GM12878 (cell line): Measurements from ENCODE around the gene SLC38A7. TPM values are rescaled to one million over a fixed set of nuclear protein-coding genes. Genes with fewer than 3 reads are reported as not detected.

ENCODE experiments used
- ATAC-seq: fragments of 200-7000 bp; cut with Tn5 transposase; 3 replicates; pipeline ENCODE4 v1.9.1; 2020; ENCODE audit warnings: mild to moderate bottlenecking, moderate library complexity
- BruUV-seq: library from RNA; stranded (reverse); fragments of 400-500 nt; replicated peaks from 2 replicates; lab custom pipeline; 2021; lab: Mats Ljungman, UMichigan
- CTCF ChIA-PET: fragments of 300-600 bp; sonication (Branson Sonifier 250); formaldehyde crosslinking; extraction: SDS; loops from one replicate; lab custom pipeline; 2021; ENCODE audit warnings: inconsistent platforms; lab: Yijun Ruan, JAX
- POLR2A ChIA-PET: fragments of 350-600 bp; formaldehyde crosslinking; extraction: SDS; loops from one replicate; lab custom pipeline; 2021; ENCODE audit warnings: inconsistent platforms; lab: Charles Lee
- RAD21 ChIA-PET: fragments of 300-600 bp; sonication (Branson Sonifier 250); formaldehyde crosslinking; loops from one replicate; lab custom pipeline; 2023; ENCODE audit warnings: antibody characterized with exemption; ENCODE audit not compliant: unreplicated experiment; lab: Charles Lee
- SMC1A ChIA-PET: fragments of 300-600 bp; sonication (Branson Sonifier 250); formaldehyde crosslinking; loops from one replicate; lab custom pipeline; 2023; ENCODE audit not compliant: unreplicated experiment, uncharacterized antibody; lab: Charles Lee
- DNase-seq: peaks from one replicate; pipeline ENCODE4 v3.0.0-alpha.2; 2011; ENCODE audit warnings: low read depth, low spot score
- FAIRE-seq: peaks from 3 replicates; lab custom pipeline; 2011; peaks lifted over from hg19 to GRCh38; lab: Jason Lieb, UNC
- H2AFZ ChIP-seq: 2 replicates; pipeline ENCODE4 v1.6.0; 2011; ENCODE audit warnings: low read depth, low read length, control low read depth; ENCODE audit not compliant: control insufficient read depth
- H3K27ac ChIP-seq: 2 replicates; pipeline ENCODE4 v1.5.1; 2011; ENCODE audit warnings: control low read depth; ENCODE audit not compliant: control insufficient read depth, insufficient read depth
- H3K27me3 ChIP-seq, 2 experiments: replicated peaks in 1 of 2; 2 replicates each; pipeline versions ENCODE4 v1.6.0 to v1.6.1; 2011; ENCODE audit warnings: low read length in 1 of 2; ENCODE audit not compliant: control insufficient read depth in 2 of 2, insufficient read depth in 2 of 2
- H3K36me3 ChIP-seq, 2 experiments: 2 replicates each; pipeline ENCODE4 v1.5.1; 2011; ENCODE audit warnings: low read length in 1 of 2; ENCODE audit not compliant: control insufficient read depth in 2 of 2, insufficient read depth in 2 of 2
- H3K4me1 ChIP-seq: 2 replicates; pipeline ENCODE4 v1.6.1; 2011; ENCODE audit warnings: mild to moderate bottlenecking, low read length, moderate library complexity, mixed read lengths; ENCODE audit not compliant: control insufficient read depth, insufficient read depth
- H3K4me2 ChIP-seq: 2 replicates; pipeline ENCODE4 v1.6.0; 2011; ENCODE audit warnings: control low read depth; ENCODE audit not compliant: control insufficient read depth, insufficient read depth
- H3K4me3 ChIP-seq: fragments of 200-600 bp; sonication (generic); 2 replicates; pipeline ENCODE4 v1.5.1; 2016
- H3K79me2 ChIP-seq: 2 replicates; pipeline ENCODE4 v1.6.0; 2011; ENCODE audit warnings: low read length; ENCODE audit not compliant: control insufficient read depth, insufficient read depth
- H3K9ac ChIP-seq: 2 replicates; pipeline ENCODE4 v1.8.0; 2011; ENCODE audit warnings: low read length, control low read depth, mixed read lengths; ENCODE audit not compliant: control insufficient read depth, insufficient read depth
- H3K9me3 ChIP-seq: replicated peaks from 3 replicates; pipeline ENCODE4 v1.5.1; 2011; ENCODE audit warnings: mild to moderate bottlenecking, low read length; ENCODE audit not compliant: control insufficient read depth, insufficient read depth
- H4K20me1 ChIP-seq: 2 replicates; pipeline ENCODE4 v1.6.0; 2011; ENCODE audit not compliant: control insufficient read depth, insufficient read depth
- ATF3 ChIP-seq: IDR thresholded peaks from 2 replicates; pipeline ENCODE4 v1.6.1; 2011; ENCODE audit warnings: low read depth, mild to moderate bottlenecking, low read length, moderate library complexity, borderline replicate concordance; ENCODE audit errors: extremely low read depth
- BRCA1 ChIP-seq: IDR thresholded peaks from 2 replicates; pipeline ENCODE4 v1.6.1; 2011; ENCODE audit warnings: low read depth, low read length, improper control_type of control experiment
- CHD2 ChIP-seq: IDR thresholded peaks from 2 replicates; pipeline ENCODE4 v1.6.1; 2011; ENCODE audit warnings: low read depth, low read length, improper control_type of control experiment, borderline replicate concordance
- CREB1 ChIP-seq: IDR thresholded peaks from 2 replicates; pipeline ENCODE4 v1.6.1; 2012; ENCODE audit warnings: low read depth, mild to moderate bottlenecking, inconsistent platforms
- DPF2 ChIP-seq: fragments of 450-650 bp; IDR thresholded peaks from 2 replicates; pipeline ENCODE4 v1.6.1; 2017; ENCODE audit warnings: mild to moderate bottlenecking
- E4F1 ChIP-seq: fragments of 450-650 bp; IDR thresholded peaks from 2 replicates; pipeline ENCODE4 v1.6.1; 2018; ENCODE audit warnings: borderline replicate concordance, mild to moderate bottlenecking; ENCODE audit not compliant: partially characterized antibody
- ESRRA ChIP-seq: IDR thresholded peaks from 2 replicates; pipeline ENCODE4 v1.6.1; 2012; ENCODE audit warnings: mild to moderate bottlenecking, low read length, improper control_type of control experiment
- EZH2 ChIP-seq: IDR thresholded peaks from 2 replicates; pipeline ENCODE4 v1.6.1; 2012; ENCODE audit warnings: low read depth, mild to moderate bottlenecking, control low read depth, inconsistent platforms, low read length, borderline replicate concordance; ENCODE audit not compliant: control insufficient read depth
- FOXM1 ChIP-seq: IDR thresholded peaks from 2 replicates; pipeline ENCODE4 v1.6.1; 2012; ENCODE audit warnings: low read depth, mild to moderate bottlenecking, inconsistent platforms, low read length, moderate library complexity
- LARP7 ChIP-seq: fragments of 450-650 bp; IDR thresholded peaks from 2 replicates; pipeline ENCODE4 v1.6.1; 2017; ENCODE audit warnings: mild to moderate bottlenecking
- MAX ChIP-seq: IDR thresholded peaks from 2 replicates; pipeline ENCODE4 v1.6.1; 2012; ENCODE audit warnings: low read depth, low read length, improper control_type of control experiment
- MYC ChIP-seq: IDR thresholded peaks from 2 replicates; pipeline ENCODE4 v1.6.1; 2011; ENCODE audit warnings: mild to moderate bottlenecking, low read length, moderate library complexity, inconsistent platforms; ENCODE audit not compliant: insufficient read depth, insufficient replicate concordance, insufficient read length, severe bottlenecking
- SMAD1 ChIP-seq: fragments of 450-650 bp; IDR thresholded peaks from 2 replicates; pipeline ENCODE4 v1.6.1; 2018; ENCODE audit warnings: mild to moderate bottlenecking, low read depth; ENCODE audit not compliant: partially characterized antibody
- SPI1 ChIP-seq: IDR thresholded peaks from 2 replicates; pipeline ENCODE4 v1.6.1; 2011; ENCODE audit warnings: low read depth, mild to moderate bottlenecking, low read length, moderate library complexity, borderline replicate concordance; ENCODE audit not compliant: insufficient read depth
- SREBF1 ChIP-seq: IDR thresholded peaks from 2 replicates; pipeline ENCODE4 v1.6.1; 2012; ENCODE audit warnings: mild to moderate bottlenecking, low read length
- TCF3 ChIP-seq: IDR thresholded peaks from 2 replicates; pipeline ENCODE4 v1.6.1; 2012; ENCODE audit warnings: low read depth, mild to moderate bottlenecking, low read length, borderline replicate concordance; ENCODE audit not compliant: insufficient read depth
- WRNIP1 ChIP-seq: IDR thresholded peaks from 2 replicates; pipeline ENCODE4 v1.6.1; 2011; ENCODE audit warnings: low read depth, low read length, improper control_type of control experiment, borderline replicate concordance
- ZZZ3 ChIP-seq: IDR thresholded peaks from 2 replicates; pipeline ENCODE4 v1.6.1; 2011; ENCODE audit warnings: low read depth; ENCODE audit not compliant: control insufficient read depth, insufficient read length
- WGBS: methylation state at CpG from one replicate; pipeline ENCODE4 v1.1.6; 2016; ENCODE audit warnings: low lambda C conversion rate; ENCODE audit not compliant: insufficient replicate concordance, insufficient coverage; ENCODE audit errors: missing lambda C conversion rate; 5-methylcytosine and 5-hydroxymethylcytosine counted together
- in situ Hi-C: fragments of 300-500 bp; cut with MboI; formaldehyde crosslinking; loops from 9 replicates; pipeline ENCODE4 v1.14.3; 2018; ENCODE audit warnings: mixed read lengths
- intact Hi-C: fragments of 100-400 bp; cut with micrococcal nuclease; formaldehyde crosslinking; loops from one replicate; pipeline ENCODE4 v1.14.2; 2022; ENCODE audit not compliant: unreplicated experiment
- polyA plus RNA-seq, 11 experiments: library from polyadenylated mRNA; depleted of rRNA in 4 of 11; unstranded in 6 of 11; stranded (reverse) in 5 of 11; fragments of >200 nt; fragmentation: Nextera tagmentation in 4 of 11; fragmentation: Illumina TruSeq in 1 of 11; extraction: Ambion mirVana in 4 of 11; extraction: Trizol in 1 of 11; gene quantifications; 1 replicate in 1 of 11; 2 replicates in 10 of 11; pipeline versions ENCODE4 v1.2.1 to v1.2.3, GENCODE V29; 2011 to 2016; ENCODE audit warnings: inconsistent platforms in 2 of 11, missing spikeins in 2 of 11, low read depth in 1 of 11
- total RNA-seq, 4 experiments: library from RNA; depleted of rRNA in 3 of 4; stranded (reverse); fragments of >200 nt in 3 of 4; fragmentation: Illumina TruSeq in 1 of 4; extraction: Trizol in 1 of 4; gene quantifications; 2 replicates each; pipeline versions ENCODE4 v1.2.1 to v1.2.3, GENCODE V29; 2013 to 2021
- TF ChIP-seq, protein P1 (sequence below): IDR thresholded peaks from 2 replicates; pipeline ENCODE4 v1.6.1; 2011; ENCODE audit warnings: borderline replicate concordance, low read depth, mild to moderate bottlenecking, moderate library complexity, mixed read lengths, low read length; ENCODE audit not compliant: insufficient read depth; ENCODE audit errors: extremely low read length

Gene SLC38A7
- total and polyA plus RNA-seq, 10 of the 15 experiments (the other 5 are each of a cell fraction or from before 2014, with no cell fraction given): 1.4 to 7.8 (median 4.7) TPM

DNA sequence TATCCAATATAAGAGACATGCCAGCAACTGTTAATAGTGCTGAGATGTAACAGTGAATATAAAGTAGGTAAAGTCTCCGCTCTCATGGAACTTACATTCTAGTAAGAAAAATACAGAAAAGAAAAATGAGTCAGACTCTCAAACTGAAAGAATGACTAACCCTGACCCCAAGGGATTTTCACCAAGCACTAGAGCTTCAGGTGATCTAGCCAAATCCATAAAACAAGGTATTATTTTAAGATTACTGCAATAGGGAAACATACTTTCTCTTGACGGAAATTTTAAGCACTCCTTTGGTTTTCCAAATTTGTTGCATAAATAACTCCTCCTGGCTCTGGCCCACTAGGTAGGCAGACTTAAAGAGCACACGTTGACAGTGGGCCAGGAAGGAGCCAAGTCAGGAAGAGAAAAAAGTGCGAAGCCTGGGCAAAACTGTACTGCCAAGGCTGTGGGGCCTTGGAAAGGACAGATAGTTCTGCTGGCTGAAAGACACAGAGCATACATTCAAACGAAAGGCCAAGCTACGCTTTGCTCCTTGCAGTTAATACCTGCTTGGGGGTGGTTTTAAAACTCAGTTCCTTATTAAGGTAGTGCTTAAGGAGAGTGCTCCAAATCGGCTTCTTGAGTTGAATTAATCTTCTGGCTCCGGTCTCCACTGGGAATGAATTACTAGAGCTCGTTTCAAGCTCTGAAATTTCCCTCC, 48.1 kb upstream of the SLC38A7 start:
- intact Hi-C loops (no loop called here), in situ Hi-C loops (loop anchor here (25.0 kb wide), 1 partner anchor 220 kb away; the partner anchor contains the start of genes NDRG4 and SETD6)
- SMC1A ChIA-PET: interaction anchor here (0.6 to 1.9 kb wide), 4 partner anchors 9 to 396 kb away, joined by 3 to 5 read pairs (median 4); no protein-coding TSS in a partner anchor
- CTCF ChIA-PET: interaction anchor here (1.0 to 2.3 kb wide), 4 partner anchors 23 to 396 kb away, joined by 3 to 11 read pairs (median 4); no protein-coding TSS in a partner anchor
- Histone ChIP-seq H3K27ac (peak overlapping the region; percentile 64), H3K4me1 (peaks cover 7% of the 10 kb centered on the region), H3K79me2 (peaks cover 60% of the 10 kb centered on the region), H2AFZ (peak overlapping the region; percentile 21), H3K9me3 (no peaks in the 10 kb centered on the region), H3K27me3 (no peaks in the 10 kb centered on the region), H3K36me3 (peaks cover 0 to 6% of the 10 kb centered on the region in 2 experiments; a peak in 1 of 4 replicates), H3K4me3 (peak overlapping the region; percentile 89), H4K20me1 (no peaks in the 10 kb centered on the region), H3K4me2 (peak overlapping the region; percentile 64), H3K9ac (peak overlapping the region; percentile 82)
- FAIRE-seq (no peak), ATAC-seq (peak; percentile 53), DNase-seq (no peak)
- TSS peak; percentile 51 for BruUV-seq
- 2% methylated on average over 9 of the region's 9 CpGs for WGBS
- POLR2A ChIA-PET: interaction anchor here (1.1 kb wide), 1 partner anchor 122 kb away, joined by 5 read pairs; no protein-coding TSS in a partner anchor
- RAD21 ChIA-PET: interaction anchor here (0.6 to 1.5 kb wide), 3 partner anchors 24 to 214 kb away, joined by 3 to 6 read pairs (median 4); no protein-coding TSS in a partner anchor
- TF ChIP-seq WRNIP1 (no peak), ZZZ3 (no peak), DPF2 (no peak), MYC (no peak), EZH2 (no peak), LARP7 (no peak), ATF3 (no peak), ESRRA (no peak), CREB1 (no peak), MAX (no peak), SREBF1 (no peak), TCF3 (no peak), FOXM1 (no peak), E4F1 (no peak), BRCA1 (no peak), SPI1 (peak; percentile 14; the same call in 1 of the 2 replicates), SMAD1 (no peak), CHD2 (no peak)
- TF ChIP-seq, protein P1, sequence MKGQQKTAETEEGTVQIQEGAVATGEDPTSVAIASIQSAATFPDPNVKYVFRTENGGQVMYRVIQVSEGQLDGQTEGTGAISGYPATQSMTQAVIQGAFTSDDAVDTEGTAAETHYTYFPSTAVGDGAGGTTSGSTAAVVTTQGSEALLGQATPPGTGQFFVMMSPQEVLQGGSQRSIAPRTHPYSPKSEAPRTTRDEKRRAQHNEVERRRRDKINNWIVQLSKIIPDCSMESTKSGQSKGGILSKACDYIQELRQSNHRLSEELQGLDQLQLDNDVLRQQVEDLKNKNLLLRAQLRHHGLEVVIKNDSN: no peak
